SK-N-SH (cell line): ENCODE data around the gene DECR2. TPM values are rescaled to one million over a fixed set of nuclear protein-coding genes. Genes with fewer than 3 reads are reported as not detected.

Experiments used
- CTCF ChIA-PET: fragments of 300-600, 350-600 bp; formaldehyde crosslinking; extraction: SDS; loops from one replicate; lab custom pipeline; 2021; lab: Yijun Ruan, JAX
- POLR2A ChIA-PET: fragments of 350-600 bp; sonication (Branson Sonifier 250); formaldehyde crosslinking; extraction: SDS; loops from one replicate; lab custom pipeline; 2020; ENCODE audit warnings: antibody characterized with exemption, inconsistent platforms; lab: Yijun Ruan, JAX
- DNase-seq: peaks from one replicate; pipeline ENCODE4 v3.0.0; 2012
- H2AFZ ChIP-seq: fragments of 200-600 bp; sonication (generic); 2 replicates; pipeline ENCODE4 v1.8.1; 2016; ENCODE audit warnings: antibody characterized with exemption, mild to moderate bottlenecking, low read depth
- H3F3A ChIP-seq: fragments of 200-600 bp; sonication (generic); replicated peaks from 2 replicates; pipeline ENCODE3; 2016; ENCODE audit warnings: antibody characterized with exemption, mild to moderate bottlenecking; ENCODE audit not compliant: insufficient read depth
- H3K27ac ChIP-seq, 2 experiments: fragments of 200-500 bp in 1 of 2; fragments of 200-600 bp in 1 of 2; sonication (Bioruptor generic) in 1 of 2; sonication (generic), shearing (Covaris generic) in 1 of 2; 2 replicates each; pipeline versions ENCODE4 v1.5.1 to v1.6.1; 2014 to 2016; ENCODE audit warnings: low read depth in 2 of 2, inconsistent platforms in 1 of 2, low read length in 1 of 2, mild to moderate bottlenecking in 1 of 2, mixed read lengths in 1 of 2
- H3K27me3 ChIP-seq: fragments of 200-600 bp; sonication (generic), shearing (Covaris generic); 2 replicates; pipeline ENCODE4 v1.6.1; 2016; ENCODE audit warnings: mixed run types; ENCODE audit not compliant: insufficient read depth
- H3K36me3 ChIP-seq, 2 experiments: fragments of 200-500 bp in 1 of 2; fragments of 200-600 bp in 1 of 2; sonication (Bioruptor generic) in 1 of 2; sonication (generic) in 1 of 2; replicated peaks in 1 of 2; 2 replicates each; pipeline versions ENCODE3 to v1.5.1; 2014 to 2016; ENCODE audit warnings: low read length in 1 of 2, mild to moderate bottlenecking in 1 of 2; ENCODE audit not compliant: insufficient read depth in 2 of 2, control insufficient read depth in 1 of 2
- H3K4me1 ChIP-seq, 2 experiments: fragments of 200-500 bp in 1 of 2; fragments of 200-600 bp in 1 of 2; sonication (Bioruptor generic) in 1 of 2; sonication (generic), shearing (Covaris generic) in 1 of 2; 2 replicates each; pipeline versions ENCODE4 v1.5.1 to v1.6.1; 2014 to 2016; ENCODE audit warnings: low read depth in 1 of 2, low read length in 1 of 2, mixed run types in 1 of 2; ENCODE audit not compliant: insufficient read depth in 2 of 2, control insufficient read depth in 1 of 2
- H3K4me2 ChIP-seq: fragments of 200-600 bp; sonication (generic), shearing (Covaris generic); 2 replicates; pipeline ENCODE4 v1.6.1; 2017; ENCODE audit warnings: mixed run types
- H3K4me3 ChIP-seq, 2 experiments: fragments of 200-500 bp in 1 of 2; fragments of 200-600 bp in 1 of 2; sonication (Bioruptor generic) in 1 of 2; sonication (generic), shearing (Covaris generic) in 1 of 2; 2 replicates each; pipeline versions ENCODE4 v1.5.1 to v1.8.1; 2014 to 2016; ENCODE audit warnings: low read depth in 2 of 2, inconsistent platforms in 1 of 2, low read length in 1 of 2, mild to moderate bottlenecking in 1 of 2, mixed read lengths in 1 of 2, moderate library complexity in 1 of 2
- H3K79me2 ChIP-seq: fragments of 200-600 bp; sonication (generic); 2 replicates; pipeline ENCODE4 v1.8.1; 2017; ENCODE audit warnings: mild to moderate bottlenecking; ENCODE audit not compliant: insufficient read depth
- H3K9ac ChIP-seq: fragments of 200-600 bp; sonication (generic); 2 replicates; pipeline ENCODE4 v1.6.1; 2017; ENCODE audit warnings: mixed run types
- H3K9me2 ChIP-seq: fragments of 200-600 bp; sonication (generic); 2 replicates; pipeline ENCODE4 v1.6.1; 2017; ENCODE audit warnings: mixed run types
- H3K9me3 ChIP-seq: fragments of 200-600 bp; sonication (generic); 2 replicates; pipeline ENCODE4 v1.6.1; 2017; ENCODE audit warnings: mixed run types, mild to moderate bottlenecking, moderate library complexity
- H4K20me1 ChIP-seq: fragments of 200-600 bp; sonication (generic); 2 replicates; pipeline ENCODE4 v1.6.1; 2017; ENCODE audit warnings: mild to moderate bottlenecking, mixed run types; ENCODE audit not compliant: insufficient read depth
- ELF1 ChIP-seq: IDR thresholded peaks from 2 replicates; pipeline ENCODE4 v1.4.0; 2012
- EZH2phosphoT487 ChIP-seq: fragments of 200-600 bp; sonication (generic); IDR thresholded peaks from 2 replicates; pipeline ENCODE4 v1.6.1; 2017; ENCODE audit warnings: low read depth, mixed run types, mild to moderate bottlenecking, antibody characterized with exemption, moderate library complexity, borderline replicate concordance
- FOXJ3 ChIP-seq: sonication (generic); formaldehyde crosslinking; IDR thresholded peaks from 2 replicates; pipeline ENCODE4 v1.5.1; 2020; ENCODE audit warnings: mild to moderate bottlenecking, missing genetic modification reagents
- FOXM1 ChIP-seq: IDR thresholded peaks from 2 replicates; pipeline ENCODE4 v1.4.0; 2012; ENCODE audit warnings: low read depth, mild to moderate bottlenecking
- GABPA ChIP-seq: IDR thresholded peaks from 2 replicates; pipeline ENCODE4 v1.4.0; 2012; ENCODE audit warnings: low read depth, mild to moderate bottlenecking
- GATA2 ChIP-seq: sonication (generic); formaldehyde crosslinking; IDR thresholded peaks from 2 replicates; pipeline ENCODE4 v1.5.0; 2020; ENCODE audit warnings: mild to moderate bottlenecking, missing genetic modification reagents
- IRF3 ChIP-seq: fragments of 150-350 bp; IDR thresholded peaks from 2 replicates; pipeline ENCODE4 v1.6.1; 2016; ENCODE audit warnings: mild to moderate bottlenecking, low read depth, low read length
- MAX ChIP-seq: IDR thresholded peaks from 2 replicates; pipeline ENCODE4 v1.4.0; 2012; ENCODE audit warnings: low read depth
- MEF2A ChIP-seq: IDR thresholded peaks from 2 replicates; pipeline ENCODE4 v1.4.0; 2012; ENCODE audit warnings: low read depth, borderline replicate concordance
- NFIC ChIP-seq: IDR thresholded peaks from 2 replicates; pipeline ENCODE4 v1.4.0; 2012; ENCODE audit warnings: borderline replicate concordance
- PBX3 ChIP-seq: IDR thresholded peaks from 2 replicates; pipeline ENCODE4; 2012
- RAD21 ChIP-seq: IDR thresholded peaks from 2 replicates; pipeline ENCODE4 v1.6.1; 2012; ENCODE audit warnings: mild to moderate bottlenecking, low read length
- RCOR1 ChIP-seq: fragments of 150-350 bp; IDR thresholded peaks from 2 replicates; pipeline ENCODE4 v1.6.1; 2017; ENCODE audit warnings: antibody characterized with exemption, low read length
- REST ChIP-seq: IDR thresholded peaks from 2 replicates; pipeline ENCODE4 v1.6.1; 2012; ENCODE audit warnings: mild to moderate bottlenecking, low read depth, low read length, moderate library complexity
- RXRA ChIP-seq: IDR thresholded peaks from 2 replicates; pipeline ENCODE4 v1.4.0; 2012; ENCODE audit warnings: low read depth, mild to moderate bottlenecking, borderline replicate concordance
- SIN3A ChIP-seq: IDR thresholded peaks from 2 replicates; pipeline ENCODE4 v1.6.1; 2012; ENCODE audit warnings: low read depth, mild to moderate bottlenecking, low read length, moderate library complexity, borderline replicate concordance
- SMC3 ChIP-seq: IDR thresholded peaks from 2 replicates; pipeline ENCODE4 v1.6.1; 2012; ENCODE audit warnings: low read depth, low read length, improper control_type of control experiment
- TAF1 ChIP-seq: IDR thresholded peaks from 2 replicates; pipeline ENCODE4 v1.6.1; 2012; ENCODE audit warnings: low read depth, mild to moderate bottlenecking, low read length, moderate library complexity, borderline replicate concordance
- TEAD4 ChIP-seq: IDR thresholded peaks from 2 replicates; pipeline ENCODE4 v1.4.0; 2012; ENCODE audit warnings: mild to moderate bottlenecking, borderline replicate concordance; ENCODE audit not compliant: insufficient read depth
- USF2 ChIP-seq: fragments of 150-350 bp; IDR thresholded peaks from 2 replicates; pipeline ENCODE4 v1.6.1; 2017; ENCODE audit warnings: antibody characterized with exemption, low read length, low read depth, borderline replicate concordance
- WGBS: methylation state at CpG from one replicate; pipeline ENCODE4 v1.1.6; 2017; ENCODE audit warnings: low lambda C conversion rate; 5-methylcytosine and 5-hydroxymethylcytosine counted together
- polyA plus RNA-seq, 3 experiments: library from polyadenylated mRNA; depleted of rRNA; stranded (reverse); fragments of >200 nt; gene quantifications; 2 replicates each; pipeline ENCODE4 v1.2.3, GENCODE V29; 2012

DECR2 gene
- polyA plus RNA-seq, 1 of the 3 experiments (the other 2 are of a cell fraction): 53.0 TPM

GRCh38 chr16:370979-371514 lies 30.6 kb upstream of the DECR2 start (continued):
- no peak for TF ChIP-seq IRF3
- TF ChIP-seq SIN3A: no peak
- TF ChIP-seq MEF2A: no peak
- TF ChIP-seq GABPA: no peak

GRCh38 chr16:371515-372301 lies 30.0 kb upstream of the DECR2 start:
- no peak overlapping the region for H3K27ac ChIP-seq
- H3K79me2 ChIP-seq: no peaks in the 10 kb centered on the region; the same call in 1 of the 2 replicates
- CTCF ChIA-PET: interaction anchor here (1.1 to 1.9 kb wide), 3 partner anchors 9 to 265 kb away, joined by 4 to 16 read pairs (median 9); no protein-coding TSS in a partner anchor
- H3K9ac ChIP-seq: no peak overlapping the region
- POLR2A ChIA-PET: interaction anchor here (1.6 kb wide), 1 partner anchor 10 kb away, joined by 4 read pairs; the partner anchor contains the start of gene PGAP6
- no peaks in the 10 kb centered on the region for H3K27me3 ChIP-seq
- H3K9me3 ChIP-seq: no peaks in the 10 kb centered on the region
- no peak overlapping the region for H3K4me3 ChIP-seq
- H3K36me3 ChIP-seq: peaks cover 2 to 66% of the 10 kb centered on the region in 2 experiments
- H3F3A ChIP-seq: peaks cover 8% of the 10 kb centered on the region
- H3K4me1 ChIP-seq: peaks cover 8 to 20% of the 10 kb centered on the region in 2 experiments; a peak in 2 of 4 replicates
- H2AFZ ChIP-seq: no peak overlapping the region
- DNase-seq: no peak
- WGBS: 98% methylated on average over 18 of the region's 31 CpGs
- H3K9me2 ChIP-seq: no peaks in the 10 kb centered on the region
- no peaks in the 10 kb centered on the region for H4K20me1 ChIP-seq
- TF ChIP-seq SMC3 (no peak), ELF1 (no peak), USF2 (no peak), TAF1 (no peak), RCOR1 (no peak), NFIC (no peak), IRF3 (no peak), TEAD4 (no peak), RAD21 (no peak), FOXM1 (no peak), RXRA (no peak), EZH2phosphoT487 (no peak), GATA2 (no peak), FOXJ3 (no peak), MAX (no peak), GABPA (no peak), PBX3 (no peak), REST (no peak)
- H3K4me2 ChIP-seq: no peak overlapping the region
